Measurements from ENCODE around the gene LIX1. TPM values are rescaled to one million over a fixed set of nuclear protein-coding genes. Genes with fewer than 3 reads are reported as not detected.

LIX1 gene
- total and polyA plus RNA-seq, 7 donors = 0.54 to 3.6 (median 1.7) TPM; not detected in 2

- Histone ChIP-seq H3K4me3 (no peak overlapping the region), H3K4me1 (no peaks in the 10 kb centered on the region), H3K36me3 (no peaks in the 10 kb centered on the region), H3K9me3 (no peaks in the 10 kb centered on the region), H3K27me3 (no peaks in the 10 kb centered on the region), H3K27ac (no peak overlapping the region)
- no peak for TF ChIP-seq POLR2A (IDR thresholded peaks at IDR 0.05)
- TF ChIP-seq POLR2AphosphoS5 (IDR thresholded peaks at IDR 0.05) = no peak
- TF ChIP-seq CTCF (IDR thresholded peaks at IDR 0.05) = no peak
- no peak for TF ChIP-seq EP300 (IDR thresholded peaks at IDR 0.05)
- intact Hi-C loops (cut with DNase I) = no loop called here
- no peak for DNase-seq
- WGBS, 2 donors = 95 to 97% methylated on average over 1 of the region's 1 CpG
Observed at GRCh38 chr5:97056263-97056662, 86.1 kb downstream of the LIX1 start.

- H3K36me3 ChIP-seq = no peaks in the 10 kb centered on the region
- no peaks in the 10 kb centered on the region for H3K9me3 ChIP-seq
- TF ChIP-seq EP300 (IDR thresholded peaks at IDR 0.05) = no peak
- no peak for TF ChIP-seq POLR2AphosphoS5 (IDR thresholded peaks at IDR 0.05)
- no peak for TF ChIP-seq POLR2A (IDR thresholded peaks at IDR 0.05)
- no peak for DNase-seq
- intact Hi-C loops (cut with DNase I) = no loop called here
- H3K4me3 ChIP-seq = no peak overlapping the region
- H3K4me1 ChIP-seq = no peaks in the 10 kb centered on the region
- no peaks in the 10 kb centered on the region for H3K27me3 ChIP-seq
- no peak overlapping the region for H3K27ac ChIP-seq
- 83 to 91% methylated on average over 7 of the region's 7 CpGs for WGBS, 2 donors
Observed at GRCh38 chr5:97049175-97049574, 93.2 kb downstream of the LIX1 start.

GRCh38 chr5:97047076-97047475 is 95.3 kb downstream of the LIX1 start:
- Histone ChIP-seq H3K9me3 (no peaks in the 10 kb centered on the region), H3K27ac (no peak overlapping the region), H3K27me3 (no peaks in the 10 kb centered on the region), H3K4me1 (peaks cover 0 to 2% (median 0%) of the 10 kb centered on the region in 4 donors), H3K4me3 (no peak overlapping the region), H3K36me3 (no peaks in the 10 kb centered on the region)
- 90 to 100% methylated on average over 1 of the region's 1 CpG for WGBS, 2 donors
- DNase-seq = no peak
- intact Hi-C loops (cut with DNase I) = no loop called here
- no peak for TF ChIP-seq CTCF (IDR thresholded peaks at IDR 0.05)

- H3K36me3 ChIP-seq = no peaks in the 10 kb centered on the region
- no peaks in the 10 kb centered on the region for H3K27me3 ChIP-seq
- WGBS, 2 donors = 87 to 88% methylated on average over 7 of the region's 7 CpGs
- intact Hi-C loops (cut with DNase I) = no loop called here
- no peak overlapping the region for H3K4me3 ChIP-seq
- no peaks in the 10 kb centered on the region for H3K9me3 ChIP-seq
- no peak for DNase-seq
- H3K4me1 ChIP-seq = peaks cover 0 to 3% (median 0%) of the 10 kb centered on the region in 4 donors
- TF ChIP-seq POLR2AphosphoS5 (IDR thresholded peaks at IDR 0.05) (no peak), CTCF (IDR thresholded peaks at IDR 0.05) (no peak), POLR2A (IDR thresholded peaks at IDR 0.05) (no peak)
- H3K27ac ChIP-seq = no peak overlapping the region
Observed at GRCh38 chr5:97046270-97046982, 96.0 kb downstream of the LIX1 start.

- intact Hi-C loops (cut with DNase I) = loop anchor here (5.0 kb wide), 1 partner anchor 118 kb away; no protein-coding TSS in a partner anchor
- no peaks in the 10 kb centered on the region for H3K36me3 ChIP-seq
- 34 to 69% methylated on average over 2 of the region's 2 CpGs for WGBS, 2 donors
- H3K4me3 ChIP-seq = no peak overlapping the region
- no peaks in the 10 kb centered on the region for H3K9me3 ChIP-seq
- TF ChIP-seq EP300 (IDR thresholded peaks at IDR 0.05) (no peak), CTCF (IDR thresholded peaks at IDR 0.05) (peak in 3 of 4 experiments; percentile 29 to 44 (median 30)), POLR2AphosphoS5 (IDR thresholded peaks at IDR 0.05) (no peak)
- no peak overlapping the region for H3K27ac ChIP-seq
- DNase-seq = peak; percentile 62
- no peaks in the 10 kb centered on the region for H3K27me3 ChIP-seq
- peaks cover 0 to 3% (median 0%) of the 10 kb centered on the region in 4 donors for H3K4me1 ChIP-seq
Observed at GRCh38 chr5:97044052-97044451, 98.4 kb downstream of the LIX1 start.
